Stimulated activated CD8-positive, alpha-beta memory T cell treated with anti-CD3 and anti-CD28 coated beads, Interleukin-15, amount 100 ng/mL, for 24 hours (primary cell): ENCODE measurements around the gene F13B.
"Not testable (repeated sequence)": the region's sequence is repeated elsewhere in the genome, so short reads cannot be mapped to it uniquely, and the experiment has no call there.

Experiments
- DNase-seq: peaks from one replicate; pipeline ENCODE4 v3.0.0-alpha.2; 2020; ENCODE audit warnings: low read depth

The F13B gene

DNA sequence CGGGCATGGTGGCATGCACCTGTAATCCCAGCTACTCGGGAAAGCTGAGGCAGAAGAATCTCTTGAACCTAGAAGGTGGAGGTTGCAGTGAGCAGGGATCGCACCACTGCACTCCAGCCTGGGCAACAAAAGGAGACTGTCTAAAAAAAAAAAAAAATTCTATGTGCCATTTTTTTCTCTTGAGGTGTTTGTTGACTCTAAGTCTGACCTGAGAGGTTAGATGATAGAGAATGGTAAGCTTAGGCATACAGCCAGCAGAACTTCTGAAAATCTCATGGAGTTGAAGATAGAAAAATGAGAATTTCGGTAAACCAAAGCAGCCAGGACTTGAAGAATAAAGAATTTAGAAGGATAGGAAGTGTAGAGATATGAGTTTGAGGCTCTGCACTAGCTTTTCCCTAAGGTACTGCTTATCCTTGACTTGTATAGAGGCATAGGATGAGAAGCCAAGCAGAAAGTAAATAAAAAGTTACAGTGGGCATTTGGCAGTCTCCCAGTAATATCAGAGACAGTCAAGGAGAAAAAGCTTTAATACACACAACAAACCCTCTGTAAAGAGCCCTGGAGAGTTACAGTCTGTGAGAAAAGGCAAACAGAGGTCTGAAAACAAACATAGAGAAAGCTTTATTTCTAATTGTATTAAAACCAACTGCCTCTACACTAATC, 24.3 kb downstream of the F13B start:
- DNase-seq: no peak

GRCh38 chr1:197041486-197042353, 25.3 kb downstream of the F13B start:
- no peak for DNase-seq

GRCh38 chr1:197036861-197037260, 30.2 kb downstream of the F13B start:
- DNase-seq: no peak

- DNase-seq: not testable (repeated sequence)
Observed at GRCh38 chr1:197034631-197035339, 32.3 kb downstream of the F13B start.

DNA sequence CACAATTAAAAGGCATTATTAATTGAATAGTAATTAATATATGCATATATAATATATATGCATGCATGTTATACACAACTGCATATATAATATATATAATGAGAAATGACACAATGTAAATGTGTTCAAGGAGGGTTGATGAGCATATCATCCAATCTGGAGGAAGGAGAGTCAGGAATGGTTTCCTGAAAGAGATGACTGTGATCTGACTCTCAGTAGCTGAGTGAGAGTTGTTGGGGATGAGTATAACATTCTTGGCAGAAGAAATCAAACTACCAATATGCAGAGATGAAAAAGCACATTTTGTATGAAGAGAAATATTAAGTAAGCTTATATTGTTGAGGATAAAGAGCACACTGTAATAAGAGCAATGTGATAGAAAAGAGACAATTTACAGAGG, 37.3 kb downstream of the F13B start:
- no peak for DNase-seq

- DNase-seq: no peak
Observed at GRCh38 chr1:197027359-197027758, 39.7 kb downstream of the F13B start.

GRCh38 chr1:197024460-197024859, 42.6 kb downstream of the F13B start:
- DNase-seq: no peak

DNA sequence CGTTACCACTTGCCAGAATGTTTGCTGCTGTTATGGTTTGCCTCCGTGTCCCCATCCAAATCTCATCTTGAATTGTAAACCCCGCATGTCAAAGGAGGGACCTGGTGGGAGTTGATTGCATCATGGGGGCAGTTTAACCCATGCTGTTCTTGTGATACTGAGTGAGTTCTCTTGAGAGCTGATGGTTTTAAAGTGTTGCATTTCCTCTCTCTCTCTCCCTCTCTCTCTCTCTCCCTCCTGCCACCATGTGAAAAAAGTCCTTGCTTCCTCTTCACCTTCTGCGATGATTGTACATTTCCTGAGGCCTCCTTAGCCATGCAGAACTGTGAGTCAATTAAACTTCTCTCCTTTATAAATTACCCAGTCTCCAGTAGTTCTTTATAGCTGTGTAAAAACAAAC, 45.3 kb downstream of the F13B start:
- no peak for DNase-seq

GRCh38 chr1:197017558-197018146, 49.4 kb downstream of the F13B start:
- no peak for DNase-seq

DNA sequence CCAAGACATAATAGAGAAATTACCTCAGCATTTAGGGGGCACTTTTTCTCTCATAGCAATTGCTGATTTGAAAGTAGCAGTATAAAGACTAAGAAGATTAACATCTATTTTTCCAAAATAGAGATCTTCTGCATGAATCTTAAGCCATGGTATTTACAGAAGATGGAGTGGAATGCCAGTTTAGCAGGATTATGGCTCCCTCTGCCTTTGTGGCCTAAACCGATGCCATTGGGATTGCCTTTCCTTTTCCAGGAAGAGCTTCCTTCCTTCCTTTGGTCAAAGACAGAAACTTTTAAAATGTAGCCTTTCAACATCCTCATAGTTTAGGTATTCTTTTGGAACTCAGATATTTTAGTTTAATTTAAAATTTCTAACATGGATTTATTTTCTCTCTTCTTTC, 50.3 kb downstream of the F13B start:
- no peak for DNase-seq

- DNase-seq: no peak
Observed at GRCh38 chr1:197013234-197013633, 53.8 kb downstream of the F13B start.

GRCh38 chr1:197011614-197012013, 55.4 kb downstream of the F13B start:
- DNase-seq: no peak

DNA sequence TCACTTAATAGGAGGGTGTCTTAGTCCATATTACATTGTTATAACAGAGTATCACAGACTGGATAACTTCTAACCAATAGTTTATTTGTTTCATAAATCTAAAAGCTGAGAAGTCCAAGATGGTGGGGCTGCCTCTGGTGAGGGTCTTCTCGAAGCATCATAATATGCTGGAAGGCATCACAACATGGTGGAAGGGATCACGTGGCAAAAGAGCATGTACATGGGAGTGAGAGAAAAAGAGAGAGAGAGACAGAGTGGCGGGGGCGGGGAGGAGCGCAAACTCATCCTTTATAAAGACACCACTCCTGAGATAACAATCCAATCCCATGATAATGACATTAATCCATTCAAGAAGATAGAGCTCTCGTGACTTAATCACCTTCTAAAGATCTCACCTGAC, 58.2 kb downstream of the F13B start:
- DNase-seq: no peak

DNA sequence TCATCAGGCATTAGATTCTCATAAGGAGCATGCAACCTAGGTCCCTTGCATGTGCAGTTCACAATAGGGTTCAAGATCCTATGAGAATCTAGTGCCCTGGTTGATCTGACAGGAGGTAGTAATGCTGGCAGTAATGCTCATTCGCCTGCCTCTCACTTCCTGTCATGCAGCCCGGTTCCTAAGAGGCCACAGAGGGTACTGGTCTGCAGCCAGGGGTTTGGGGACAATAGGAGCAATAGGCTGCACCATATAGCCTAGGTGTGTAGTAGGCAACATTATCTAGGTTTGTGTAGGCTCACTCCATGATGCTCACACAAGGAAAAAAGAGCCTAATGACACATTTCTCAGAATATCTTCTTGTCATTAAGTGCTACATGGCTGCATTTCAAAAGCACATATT, 63.9 kb downstream of the F13B start:
- DNase-seq: no peak

- DNase-seq: no peak
Observed at GRCh38 chr1:197001828-197002227, 65.2 kb downstream of the F13B start.

DNA sequence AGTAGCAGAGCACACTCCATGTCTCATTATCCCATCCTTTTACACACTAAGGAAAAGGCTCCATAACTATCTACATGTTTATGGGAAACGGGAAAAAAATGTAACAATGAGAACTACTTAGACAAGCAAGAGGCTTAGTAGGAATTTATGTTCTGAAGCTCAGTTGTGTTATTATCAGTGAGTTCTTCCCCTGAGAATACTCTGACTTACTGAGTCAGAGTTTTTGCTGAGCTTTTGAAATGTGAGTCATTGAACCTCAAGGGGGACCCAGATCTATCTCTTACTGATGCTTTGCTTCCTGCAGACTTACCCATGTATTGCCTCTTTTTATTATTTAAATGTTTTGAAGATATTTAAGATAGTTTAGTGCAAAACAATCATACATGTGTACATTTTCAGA, 69.6 kb downstream of the F13B start:
- no peak for DNase-seq

GRCh38 chr1:196993916-196994315, 73.1 kb downstream of the F13B start:
- no peak for DNase-seq

DNA sequence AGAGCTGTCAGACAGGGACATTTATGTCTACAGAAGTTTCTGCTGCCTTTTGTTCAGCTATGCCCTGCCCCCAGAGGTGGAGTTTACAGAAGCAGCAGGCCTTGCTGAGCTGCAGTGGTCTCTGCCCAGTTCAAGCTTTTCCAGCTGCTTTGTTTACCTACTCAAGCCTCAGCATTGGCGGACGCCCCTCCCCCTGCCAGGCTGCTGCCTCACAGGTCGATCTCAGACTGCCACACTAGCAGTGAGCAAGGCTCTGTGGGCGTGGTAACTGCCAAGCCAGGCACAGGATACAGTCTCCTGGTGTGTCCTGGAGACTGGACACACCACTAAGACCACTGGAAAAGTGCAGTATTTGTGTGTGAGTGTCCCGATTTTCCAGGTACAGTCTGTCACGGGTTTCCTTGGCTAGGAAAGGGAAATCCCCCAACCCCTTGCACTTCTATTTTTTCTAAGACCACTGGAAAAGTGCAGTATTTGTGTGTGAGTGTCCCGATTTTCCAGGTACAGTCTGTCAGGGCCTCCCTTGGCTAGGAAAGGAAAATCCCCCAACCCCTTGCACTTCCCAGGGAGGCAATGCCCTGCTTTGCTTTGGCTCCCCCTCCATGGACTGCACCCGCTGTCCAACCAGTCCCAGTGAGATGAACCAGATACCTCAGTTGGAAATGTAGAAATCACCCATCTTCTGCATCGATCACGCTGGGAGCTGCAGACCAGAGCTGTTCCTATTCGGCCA, 75.0 kb downstream of the F13B start:
- not testable (repeated sequence) for DNase-seq
